ENCODE results near the gene TRIM3.

Gene TRIM3

DNA sequence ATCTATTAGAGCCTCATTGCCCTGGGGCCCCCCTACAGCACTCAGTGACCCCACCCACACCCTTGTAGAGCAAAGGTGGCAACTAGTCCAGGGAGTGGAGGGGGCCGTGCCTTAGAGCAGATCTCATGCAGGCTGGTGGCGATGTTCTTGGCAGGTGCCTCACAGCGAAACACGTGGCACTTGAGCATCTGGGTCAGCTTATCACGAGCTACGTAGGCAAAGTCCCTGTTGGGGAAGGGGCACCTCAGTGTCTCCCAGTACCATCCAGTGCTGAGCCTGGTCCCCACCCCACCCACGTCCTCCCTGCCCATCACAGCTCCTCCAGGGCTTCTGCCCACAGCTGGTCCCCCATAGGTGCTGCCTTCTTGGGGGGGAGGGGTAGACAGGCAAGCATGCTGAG lies 72.3 kb downstream of the TRIM3 start:
- DNase-seq (ENCODE audit: low read depth) = no peak

- no peak for DNase-seq (ENCODE audit: low read depth)
Measured at GRCh38 chr11:6400431-6401345, 73.1 kb downstream of the TRIM3 start.

Data from T follicular helper cell (primary cell).